ENCODE results near the gene BMPR1A. TPM values are rescaled to one million over a fixed set of nuclear protein-coding genes. Genes with fewer than 3 reads are reported as not detected.

The BMPR1A gene
- total and polyA plus RNA-seq, 9 of the 15 experiments (the other 6 are each of a cell fraction or from before 2014, with no cell fraction given): 1.6 to 17.5 (median 9.1) TPM

DNA sequence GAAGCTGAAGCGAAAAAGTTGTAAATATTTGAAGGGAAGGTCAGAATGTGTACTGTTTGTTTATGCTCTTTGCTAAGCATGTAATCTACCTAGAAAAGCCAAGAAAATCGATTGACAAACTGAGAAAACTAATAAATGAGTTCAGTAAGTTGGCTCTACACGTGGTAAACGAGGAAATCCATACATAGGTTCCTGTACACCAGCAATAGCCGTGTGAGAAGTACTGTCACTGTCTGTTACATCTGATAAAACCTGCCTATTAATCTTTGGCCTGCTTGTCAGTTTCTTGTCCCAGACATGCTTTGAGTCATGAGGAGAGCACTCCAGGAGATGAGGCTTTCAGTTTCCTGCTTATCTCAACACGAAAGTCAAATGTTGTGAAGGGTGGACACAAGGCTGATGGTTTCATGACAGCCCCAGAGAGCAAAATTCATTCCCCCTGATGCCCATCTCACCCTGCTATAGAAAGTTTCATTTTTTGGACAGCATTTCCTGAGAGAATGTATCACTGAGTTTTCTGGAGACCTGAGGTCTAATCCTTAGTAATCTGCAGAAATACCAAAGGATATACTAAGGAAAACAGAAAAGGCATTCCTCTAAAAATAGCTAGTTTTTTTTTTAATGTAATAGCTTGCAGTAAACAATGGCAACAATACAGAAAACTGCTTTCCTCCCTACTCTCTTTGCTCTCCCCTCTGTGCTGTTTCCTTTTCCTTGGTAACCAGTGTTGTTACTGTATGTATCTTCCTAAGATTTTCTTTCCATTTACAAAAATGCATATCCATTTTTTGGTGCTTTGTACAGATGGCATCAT, 18.8 kb downstream of the BMPR1A start (continued):
- TF ChIP-seq DACH1 (IDR thresholded peaks at IDR 0.05; ENCODE audit: partially characterized antibody) (no peak), ZFP30 (CRISPR knock-in tag; IDR thresholded peaks at IDR 0.05; ENCODE audit: borderline replicate concordance) (no peak), TFAM (CRISPR knock-in tag; conservative IDR thresholded peaks at IDR 0.05) (no peak), RNF2 (IDR thresholded peaks at IDR 0.05) (peak; percentile 70), PHF8 (IDR thresholded peaks at IDR 0.05; ENCODE audit: borderline replicate concordance, low read length) (no peak), PCBP1 (IDR thresholded peaks at IDR 0.05; ENCODE audit: low read depth, low read length, poor library complexity, severe bottlenecking) (no peak), ADNP (tag; IDR thresholded peaks at IDR 0.05) (no peak), ZNF436 (CRISPR knock-in tag; IDR thresholded peaks at IDR 0.05) (no peak), PHB2 (IDR thresholded peaks at IDR 0.05; ENCODE audit: low read depth) (no peak), IFI16 (CRISPR knock-in tag; IDR thresholded peaks at IDR 0.05) (no peak), POU5F1 (IDR thresholded peaks at IDR 0.05; ENCODE audit: borderline replicate concordance, low read depth, low read length, partially characterized antibody) (no peak), CAMTA2 (CRISPR knock-in tag; conservative IDR thresholded peaks at IDR 0.05) (no peak), CBX3 (IDR thresholded peaks at IDR 0.05; ENCODE audit: borderline replicate concordance in 1 of 2, low read length in 2 of 2) (0 out of 3 replicates have a peak, but pooled peaks of 1 of the 2 experiments have one; percentile 33), ZNF175 (CRISPR knock-in tag; IDR thresholded peaks at IDR 0.05; ENCODE audit: low read depth) (no peak), ZNF766 (CRISPR knock-in tag; conservative IDR thresholded peaks at IDR 0.05) (0 out of 2 replicates have a peak, but pooled peaks have one; percentile 20), KDM1A (IDR thresholded peaks at IDR 0.05) (peak in 1 of 2 experiments; percentile 69; a peak in 2 of 4 replicates), POLR3A (IDR thresholded peaks at IDR 0.05; ENCODE audit: borderline replicate concordance, extremely low read depth, insufficient read depth, insufficient read length) (no peak), CEBPB (tag; IDR thresholded peaks at IDR 0.05) (no peak), PURB (CRISPR knock-in tag; IDR thresholded peaks at IDR 0.05; ENCODE audit: low read depth) (no peak), GTF2F1 (IDR thresholded peaks at IDR 0.05; ENCODE audit: low read depth, low read length) (no peak)
- TF ChIP-seq, protein P1, sequence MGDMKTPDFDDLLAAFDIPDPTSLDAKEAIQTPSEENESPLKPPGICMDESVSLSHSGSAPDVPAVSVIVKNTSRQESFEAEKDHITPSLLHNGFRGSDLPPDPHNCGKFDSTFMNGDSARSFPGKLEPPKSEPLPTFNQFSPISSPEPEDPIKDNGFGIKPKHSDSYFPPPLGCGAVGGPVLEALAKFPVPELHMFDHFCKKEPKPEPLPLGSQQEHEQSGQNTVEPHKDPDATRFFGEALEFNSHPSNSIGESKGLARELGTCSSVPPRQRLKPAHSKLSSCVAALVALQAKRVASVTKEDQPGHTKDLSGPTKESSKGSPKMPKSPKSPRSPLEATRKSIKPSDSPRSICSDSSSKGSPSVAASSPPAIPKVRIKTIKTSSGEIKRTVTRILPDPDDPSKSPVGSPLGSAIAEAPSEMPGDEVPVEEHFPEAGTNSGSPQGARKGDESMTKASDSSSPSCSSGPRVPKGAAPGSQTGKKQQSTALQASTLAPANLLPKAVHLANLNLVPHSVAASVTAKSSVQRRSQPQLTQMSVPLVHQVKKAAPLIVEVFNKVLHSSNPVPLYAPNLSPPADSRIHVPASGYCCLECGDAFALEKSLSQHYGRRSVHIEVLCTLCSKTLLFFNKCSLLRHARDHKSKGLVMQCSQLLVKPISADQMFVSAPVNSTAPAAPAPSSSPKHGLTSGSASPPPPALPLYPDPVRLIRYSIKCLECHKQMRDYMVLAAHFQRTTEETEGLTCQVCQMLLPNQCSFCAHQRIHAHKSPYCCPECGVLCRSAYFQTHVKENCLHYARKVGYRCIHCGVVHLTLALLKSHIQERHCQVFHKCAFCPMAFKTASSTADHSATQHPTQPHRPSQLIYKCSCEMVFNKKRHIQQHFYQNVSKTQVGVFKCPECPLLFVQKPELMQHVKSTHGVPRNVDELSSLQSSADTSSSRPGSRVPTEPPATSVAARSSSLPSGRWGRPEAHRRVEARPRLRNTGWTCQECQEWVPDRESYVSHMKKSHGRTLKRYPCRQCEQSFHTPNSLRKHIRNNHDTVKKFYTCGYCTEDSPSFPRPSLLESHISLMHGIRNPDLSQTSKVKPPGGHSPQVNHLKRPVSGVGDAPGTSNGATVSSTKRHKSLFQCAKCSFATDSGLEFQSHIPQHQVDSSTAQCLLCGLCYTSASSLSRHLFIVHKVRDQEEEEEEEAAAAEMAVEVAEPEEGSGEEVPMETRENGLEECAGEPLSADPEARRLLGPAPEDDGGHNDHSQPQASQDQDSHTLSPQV (IDR thresholded peaks at IDR 0.05): peak; percentile 62; the same call in 1 of the 2 replicates
- TF ChIP-seq, protein P2, sequence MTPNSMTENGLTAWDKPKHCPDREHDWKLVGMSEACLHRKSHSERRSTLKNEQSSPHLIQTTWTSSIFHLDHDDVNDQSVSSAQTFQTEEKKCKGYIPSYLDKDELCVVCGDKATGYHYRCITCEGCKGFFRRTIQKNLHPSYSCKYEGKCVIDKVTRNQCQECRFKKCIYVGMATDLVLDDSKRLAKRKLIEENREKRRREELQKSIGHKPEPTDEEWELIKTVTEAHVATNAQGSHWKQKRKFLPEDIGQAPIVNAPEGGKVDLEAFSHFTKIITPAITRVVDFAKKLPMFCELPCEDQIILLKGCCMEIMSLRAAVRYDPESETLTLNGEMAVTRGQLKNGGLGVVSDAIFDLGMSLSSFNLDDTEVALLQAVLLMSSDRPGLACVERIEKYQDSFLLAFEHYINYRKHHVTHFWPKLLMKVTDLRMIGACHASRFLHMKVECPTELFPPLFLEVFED (CRISPR knock-in tag; conservative IDR thresholded peaks at IDR 0.05): no peak
- TF ChIP-seq, protein P3, sequence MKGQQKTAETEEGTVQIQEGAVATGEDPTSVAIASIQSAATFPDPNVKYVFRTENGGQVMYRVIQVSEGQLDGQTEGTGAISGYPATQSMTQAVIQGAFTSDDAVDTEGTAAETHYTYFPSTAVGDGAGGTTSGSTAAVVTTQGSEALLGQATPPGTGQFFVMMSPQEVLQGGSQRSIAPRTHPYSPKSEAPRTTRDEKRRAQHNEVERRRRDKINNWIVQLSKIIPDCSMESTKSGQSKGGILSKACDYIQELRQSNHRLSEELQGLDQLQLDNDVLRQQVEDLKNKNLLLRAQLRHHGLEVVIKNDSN (CRISPR knock-in tag; IDR thresholded peaks at IDR 0.05): no peak

Data from K562 (cell line).